Natural killer cell (primary cell): ENCODE data around the gene TBX3. TPM values are rescaled to one million over a fixed set of nuclear protein-coding genes. Genes with fewer than 3 reads are reported as not detected.

Experiments used
- ATAC-seq, 3 donors: fragments of 150-1000 bp in 2 of 3; fragments of 200-7000 bp in 1 of 3; cut with Tn5 transposase; 1 replicate in 1 of 3; 2 replicates in 2 of 3; pipeline ENCODE4 v1.10.0; 2021; ENCODE audit warnings: mild to moderate bottlenecking in 2 of 3, moderate library complexity in 2 of 3
- DNase-seq, 2 donors: peaks; one replicate each; pipeline versions ENCODE4 v3.0.0 to v3.0.0-alpha.2; 2013 to 2021; ENCODE audit warnings: mixed read lengths in 1 of 2
- H3K27ac ChIP-seq: one replicate; pipeline ENCODE4 v1.5.1; 2013; ENCODE audit warnings: mild to moderate bottlenecking, low read length
- H3K27me3 ChIP-seq: one replicate; pipeline ENCODE4 v1.6.1; 2013; ENCODE audit warnings: low read length; ENCODE audit not compliant: control insufficient read depth, insufficient read depth
- H3K36me3 ChIP-seq: one replicate; pipeline ENCODE4 v1.6.1; 2013; ENCODE audit warnings: low read length; ENCODE audit not compliant: control insufficient read depth, insufficient read depth
- H3K4me1 ChIP-seq: one replicate; pipeline ENCODE4 v1.6.1; 2013; ENCODE audit warnings: low read length; ENCODE audit not compliant: control insufficient read depth, insufficient read depth
- H3K4me3 ChIP-seq: one replicate; pipeline ENCODE4 v1.5.1; 2013; ENCODE audit warnings: low read length
- H3K9me3 ChIP-seq: one replicate; pipeline ENCODE4 v1.6.1; 2013; ENCODE audit warnings: low read length; ENCODE audit not compliant: control insufficient read depth, insufficient read depth
- H3K27ac Mint-ChIP-seq, 2 donors: one replicate each; pipeline ENCODE4 v1.8.0; 2022; ENCODE audit warnings: mild to moderate bottlenecking in 2 of 2, mixed read lengths in 2 of 2, moderate library complexity in 1 of 2
- H3K27me3 Mint-ChIP-seq, 2 donors: one replicate each; pipeline ENCODE4 v1.8.0; 2022; ENCODE audit warnings: low read depth in 2 of 2, mixed read lengths in 2 of 2
- H3K36me3 Mint-ChIP-seq: one replicate; pipeline ENCODE4 v1.8.0; 2022; ENCODE audit warnings: mixed read lengths
- H3K4me1 Mint-ChIP-seq, 2 donors: one replicate each; pipeline ENCODE4 v1.8.0; 2022; ENCODE audit warnings: mixed read lengths in 2 of 2
- H3K4me3 Mint-ChIP-seq: one replicate; pipeline ENCODE4 v1.8.0; 2022; ENCODE audit warnings: mild to moderate bottlenecking, moderate library complexity, mixed read lengths
- H3K9me3 Mint-ChIP-seq, 2 donors: one replicate each; pipeline ENCODE4 v1.8.0; 2022; ENCODE audit warnings: mixed read lengths in 2 of 2
- CTCF ChIP-seq: fragments of 200-600 bp; IDR thresholded peaks from one replicate; pipeline ENCODE4 v1.8.0; 2022; ENCODE audit warnings: antibody characterized with exemption
- WGBS: methylation state at CpG from one replicate; pipeline ENCODE4 v1.1.7; 2013; ENCODE audit warnings: missing lambda C conversion rate; ENCODE audit not compliant: insufficient coverage; 5-methylcytosine and 5-hydroxymethylcytosine counted together
- intact Hi-C: fragments of 100-400 bp; cut with micrococcal nuclease; formaldehyde crosslinking; loops from one replicate; pipeline ENCODE4 v1.14.2; 2022
- total RNA-seq, 4 donors: library from RNA; stranded (reverse); fragments of 120-200 nt in 1 of 4; gene quantifications; one replicate each; pipeline versions ENCODE4 v1.2.3 to v1.2.4, GENCODE V29; 2013 to 2022

Gene TBX3
- total RNA-seq, 3 donors from 2014 or later (not counting 1 experiment from before 2014, with no cell fraction given): 0.05 TPM; not detected in 2

DNA sequence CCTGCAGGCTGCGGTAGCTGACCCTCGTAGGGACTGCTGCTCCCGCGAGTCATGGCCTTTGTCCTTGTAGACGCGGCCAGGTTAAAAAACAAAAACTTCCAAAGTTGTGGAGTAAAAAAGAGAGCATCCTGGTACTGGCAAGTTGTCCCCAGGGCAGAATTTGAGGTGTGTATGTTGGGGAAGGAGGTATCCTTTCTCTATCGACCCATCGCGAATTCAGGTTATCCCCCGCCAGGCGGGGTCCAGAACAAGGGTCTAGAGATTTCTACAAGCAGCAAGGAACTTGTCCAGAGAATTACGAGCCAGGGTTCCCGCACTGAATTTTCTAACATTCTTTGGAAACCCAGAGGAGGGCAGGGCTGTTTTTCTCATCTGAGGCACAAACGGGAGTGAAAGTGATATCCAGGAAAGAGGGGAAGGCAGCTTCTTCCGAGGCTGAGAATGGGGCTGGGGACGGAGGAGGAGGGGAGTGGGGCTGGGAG, 16.3 kb downstream of the TBX3 start:
- H3K27me3 Mint-ChIP-seq: peaks cover 53 to 60% of the 10 kb centered on the region in 2 donors

DNA sequence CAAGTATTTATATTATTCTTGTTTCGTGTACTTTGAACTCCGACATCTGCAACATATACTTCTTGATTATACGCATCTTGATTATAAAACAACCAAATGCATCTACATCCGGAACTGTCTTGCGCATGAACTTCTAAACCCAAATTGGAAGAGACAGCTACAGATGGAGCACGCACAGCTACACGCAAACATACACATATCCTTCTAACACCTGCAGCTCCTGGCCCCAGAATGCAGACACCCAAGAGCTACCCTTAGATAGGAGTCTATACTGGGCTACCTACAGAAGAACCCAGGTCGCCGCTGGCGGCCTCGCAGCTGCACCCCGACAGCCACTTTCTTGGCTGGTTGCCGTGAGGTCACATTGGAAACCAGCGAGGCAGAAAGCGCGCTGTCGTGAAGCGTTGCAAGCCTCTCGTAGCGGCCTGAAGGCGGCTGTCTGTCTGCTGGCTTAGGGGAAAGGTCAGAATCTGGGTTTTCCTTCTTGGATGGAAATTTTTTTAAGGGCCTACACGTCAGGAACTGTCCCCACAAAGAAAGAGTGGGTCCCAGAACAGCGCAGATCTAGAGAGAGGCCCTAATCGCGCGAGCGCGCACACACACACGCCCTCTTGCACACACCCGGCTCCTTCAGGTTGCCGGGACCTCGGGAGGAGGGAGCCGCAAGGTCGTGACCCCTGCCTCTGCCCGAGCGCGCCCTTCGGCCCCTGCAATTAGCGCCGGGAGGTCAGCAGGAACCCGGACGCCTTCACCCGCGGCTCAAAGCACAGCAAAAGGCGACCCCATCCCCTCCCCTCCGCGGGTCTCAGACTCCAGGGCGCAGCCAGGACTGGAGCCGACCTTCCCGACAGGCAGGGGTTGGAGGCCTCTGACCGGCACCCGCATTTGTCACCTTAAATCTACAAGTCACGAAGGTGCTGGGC, 17.0 kb downstream of the TBX3 start:
- Mint-ChIP-seq H3K27ac (no peak overlapping the region), H3K9me3 (no peaks in the 10 kb centered on the region), H3K4me1 (peaks cover 0 to 4% of the 10 kb centered on the region in 2 donors), H3K27me3 (peaks cover 54% of the 10 kb centered on the region in 2 donors), H3K36me3 (no peaks in the 10 kb centered on the region), H3K4me3 (no peak overlapping the region)
- TF ChIP-seq CTCF: no peak
- Histone ChIP-seq H3K9me3 (no peaks in the 10 kb centered on the region), H3K4me3 (no peak overlapping the region), H3K27me3 (peaks cover 29% of the 10 kb centered on the region), H3K36me3 (no peaks in the 10 kb centered on the region), H3K4me1 (no peaks in the 10 kb centered on the region), H3K27ac (no peak overlapping the region)
- DNase-seq: no peak
- intact Hi-C loops: no loop called here
- no peak for ATAC-seq
- 13% methylated on average over 53 of the region's 53 CpGs for WGBS

More for the DNA sequence above, 16.3 kb downstream of the TBX3 start:
- WGBS: 13% methylated on average over 16 of the region's 16 CpGs
- ATAC-seq (no peak), DNase-seq (no peak)
- Mint-ChIP-seq H3K9me3 (no peaks in the 10 kb centered on the region), H3K4me1 (peaks cover 0 to 3% of the 10 kb centered on the region in 2 donors), H3K27ac (no peak overlapping the region), H3K36me3 (no peaks in the 10 kb centered on the region), H3K4me3 (no peak overlapping the region)
- H3K27ac ChIP-seq: no peak overlapping the region
- intact Hi-C loops: no loop called here
- no peaks in the 10 kb centered on the region for H3K4me1 ChIP-seq
- H3K9me3 ChIP-seq: no peaks in the 10 kb centered on the region
- H3K4me3 ChIP-seq: no peak overlapping the region
- no peak for TF ChIP-seq CTCF
- H3K36me3 ChIP-seq: no peaks in the 10 kb centered on the region
- H3K27me3 ChIP-seq: peaks cover 31% of the 10 kb centered on the region

DNA sequence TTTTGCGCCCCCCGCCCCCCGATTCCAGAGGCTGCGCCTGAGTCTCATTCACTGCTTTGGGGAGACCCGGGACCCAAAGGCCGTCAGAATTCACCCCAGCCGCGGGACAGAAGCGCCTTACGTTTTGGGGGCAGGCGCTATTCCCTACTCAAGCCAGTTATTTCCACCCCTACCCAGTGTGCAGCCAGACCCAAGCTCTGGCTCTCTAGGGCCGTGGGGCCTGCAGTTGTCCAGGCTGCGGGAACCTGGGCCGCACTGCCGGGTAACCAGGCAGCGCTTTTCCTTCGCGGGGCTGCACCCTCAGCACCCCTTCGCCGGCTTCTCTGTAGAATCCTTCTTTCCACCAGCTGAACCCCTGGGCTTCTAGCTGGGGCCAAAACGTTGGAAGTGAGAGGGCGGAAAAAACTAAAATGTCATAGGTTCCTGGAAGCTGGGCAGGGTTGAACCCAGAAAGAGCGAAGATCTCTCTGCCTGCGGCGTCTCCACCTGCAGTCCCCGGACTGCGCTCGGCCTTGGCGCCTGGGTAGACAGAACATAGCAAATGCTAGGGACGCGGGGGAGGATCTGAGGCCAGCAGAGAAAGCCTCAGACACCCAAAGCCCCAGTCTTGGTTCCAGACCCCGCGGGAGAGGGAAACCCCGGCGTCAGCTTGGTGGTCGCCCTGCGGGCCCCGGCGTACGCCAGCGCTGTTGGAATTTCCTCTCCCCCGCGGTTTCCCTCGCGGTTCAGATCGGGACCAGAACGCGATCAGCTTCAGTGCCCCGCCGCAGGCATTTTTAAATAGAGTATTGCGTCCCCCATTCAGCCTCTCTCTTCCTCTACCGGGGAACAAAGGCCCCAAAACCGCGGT, 18.3 kb downstream of the TBX3 start:
- DNase-seq (no peak), ATAC-seq (no peak)
- Mint-ChIP-seq H3K27me3 (peaks cover 44 to 54% of the 10 kb centered on the region in 2 donors), H3K4me3 (no peak overlapping the region), H3K9me3 (no peaks in the 10 kb centered on the region), H3K36me3 (no peaks in the 10 kb centered on the region), H3K4me1 (peaks cover 0 to 4% of the 10 kb centered on the region in 2 donors), H3K27ac (no peak overlapping the region)
- no peak for TF ChIP-seq CTCF
- H3K4me3 ChIP-seq: no peak overlapping the region
- no peaks in the 10 kb centered on the region for H3K9me3 ChIP-seq
- H3K36me3 ChIP-seq: no peaks in the 10 kb centered on the region
- intact Hi-C loops: no loop called here
- WGBS: 3% methylated on average over 53 of the region's 54 CpGs
- H3K27ac ChIP-seq: no peak overlapping the region
- no peaks in the 10 kb centered on the region for H3K4me1 ChIP-seq
- H3K27me3 ChIP-seq: peaks cover 22% of the 10 kb centered on the region
